CD14-positive monocyte (primary cell): ENCODE data around the gene GPR156. TPM values are rescaled to one million over a fixed set of nuclear protein-coding genes. Genes with fewer than 3 reads are reported as not detected.

Experiments used
- DNase-seq, 3 donors: peaks; one replicate each; pipeline ENCODE4 v3.0.0-alpha.2; 2011 to 2022
- H2AFZ ChIP-seq: 2 replicates; pipeline ENCODE4 v1.6.0; 2012; ENCODE audit warnings: mild to moderate bottlenecking, low read depth, low read length, inconsistent platforms; ENCODE audit not compliant: insufficient read depth, poor library complexity, severe bottlenecking
- H3K27ac ChIP-seq, 2 donors: 1 replicate in 1 of 2; 2 replicates in 1 of 2; pipeline ENCODE4 v1.5.1; 2012 to 2013; ENCODE audit warnings: low read length in 2 of 2, control low read depth in 1 of 2, inconsistent platforms in 1 of 2, low read depth in 1 of 2, mild to moderate bottlenecking in 1 of 2
- H3K27me3 ChIP-seq, 2 donors: one replicate each; pipeline versions ENCODE4 v1.6.0 to v1.6.1; 2011 to 2013; ENCODE audit warnings: low read length in 2 of 2; ENCODE audit not compliant: control insufficient read depth in 2 of 2, insufficient read depth in 2 of 2
- H3K36me3 ChIP-seq, 2 donors: replicated peaks in 1 of 2; 1 replicate in 1 of 2; 2 replicates in 1 of 2; pipeline versions ENCODE4 v1.5.1 to v1.6.1; 2012 to 2013; ENCODE audit warnings: low read length in 2 of 2, control low read depth in 1 of 2, inconsistent platforms in 1 of 2, mild to moderate bottlenecking in 1 of 2; ENCODE audit not compliant: insufficient read depth in 2 of 2, control insufficient read depth in 1 of 2
- H3K4me1 ChIP-seq, 2 donors: 1 replicate in 1 of 2; 2 replicates in 1 of 2; pipeline versions ENCODE4 v1.5.1 to v1.6.1; 2012 to 2013; ENCODE audit warnings: low read length in 2 of 2, control low read depth in 1 of 2, inconsistent platforms in 1 of 2, mild to moderate bottlenecking in 1 of 2, moderate library complexity in 1 of 2; ENCODE audit not compliant: insufficient read depth in 2 of 2, control insufficient read depth in 1 of 2
- H3K4me2 ChIP-seq: replicated peaks from 2 replicates; pipeline ENCODE3; 2012; ENCODE audit warnings: low read length, moderate library complexity, mild to moderate bottlenecking; ENCODE audit not compliant: poor library complexity, severe bottlenecking; ENCODE audit errors: extremely low read depth
- H3K4me3 ChIP-seq, 3 experiments: fragments of 200-600 bp in 1 of 3; sonication (generic) in 1 of 3; replicated peaks in 1 of 3; 1 replicate in 2 of 3; 2 replicates in 1 of 3; pipeline ENCODE4 v1.5.1; 2011 to 2013; ENCODE audit warnings: low read length in 3 of 3, mild to moderate bottlenecking in 3 of 3, control low read depth in 2 of 3, low read depth in 2 of 3, inconsistent platforms in 1 of 3, moderate library complexity in 1 of 3
- H3K79me2 ChIP-seq: 2 replicates; pipeline ENCODE4 v1.6.0; 2012; ENCODE audit warnings: mild to moderate bottlenecking, control low read depth, inconsistent platforms, low read length, moderate library complexity; ENCODE audit not compliant: insufficient read depth
- H3K9ac ChIP-seq: 2 replicates; pipeline ENCODE4 v1.6.0; 2017; ENCODE audit warnings: low read length, mild to moderate bottlenecking; ENCODE audit not compliant: insufficient read depth, poor library complexity, severe bottlenecking
- H3K9me3 ChIP-seq, 2 donors: replicated peaks in 1 of 2; 1 replicate in 1 of 2; 2 replicates in 1 of 2; pipeline versions ENCODE4 v1.5.1 to v1.6.1; 2012 to 2013; ENCODE audit warnings: low read length in 2 of 2, control low read depth in 1 of 2; ENCODE audit not compliant: control insufficient read depth in 1 of 2, insufficient read depth in 1 of 2
- H4K20me1 ChIP-seq: 2 replicates; pipeline ENCODE4 v1.6.0; 2012; ENCODE audit warnings: mild to moderate bottlenecking, low read length, control low read depth, moderate library complexity; ENCODE audit not compliant: insufficient read depth
- H3K27ac Mint-ChIP-seq, 7 donors: one replicate each; pipeline ENCODE4 v1.8.0; 2020; ENCODE audit warnings: mild to moderate bottlenecking in 7 of 7, mixed read lengths in 7 of 7, moderate library complexity in 6 of 7, inconsistent platforms in 2 of 7
- H3K27me3 Mint-ChIP-seq, 3 donors: one replicate each; pipeline ENCODE4 v1.8.0; 2021 to 2022; ENCODE audit warnings: low read depth in 3 of 3, mild to moderate bottlenecking in 3 of 3, mixed read lengths in 3 of 3, moderate library complexity in 3 of 3, inconsistent platforms in 1 of 3
- H3K36me3 Mint-ChIP-seq, 2 donors: one replicate each; pipeline ENCODE4 v1.8.0; 2020; ENCODE audit warnings: mixed read lengths in 2 of 2, inconsistent platforms in 1 of 2, mild to moderate bottlenecking in 1 of 2
- H3K4me1 Mint-ChIP-seq: one replicate; pipeline ENCODE4 v1.8.0; 2020; ENCODE audit warnings: mild to moderate bottlenecking, mixed read lengths
- H3K4me3 Mint-ChIP-seq, 2 donors: one replicate each; pipeline ENCODE4 v1.8.0; 2020; ENCODE audit warnings: mild to moderate bottlenecking in 2 of 2, mixed read lengths in 2 of 2, moderate library complexity in 1 of 2
- H3K9me3 Mint-ChIP-seq, 7 donors: one replicate each; pipeline ENCODE4 v1.8.0; 2020 to 2022; ENCODE audit warnings: mixed read lengths in 7 of 7, mild to moderate bottlenecking in 6 of 7, moderate library complexity in 6 of 7, inconsistent platforms in 2 of 7
- WGBS: methylation state at CpG from one replicate; pipeline ENCODE4 v1.1.5; 2013; ENCODE audit warnings: missing lambda C conversion rate; ENCODE audit not compliant: insufficient coverage; 5-methylcytosine and 5-hydroxymethylcytosine counted together
- intact Hi-C, 2 donors: fragments of 100-400 bp; cut with micrococcal nuclease; formaldehyde crosslinking; loops; one replicate each; pipeline versions ENCODE4 v1.15.0 to v1.15.1; 2023
- polyA plus RNA-seq, 3 donors: library from polyadenylated mRNA; depleted of rRNA in 1 of 3; unstranded in 2 of 3; stranded (reverse) in 1 of 3; fragments of 300-500 nt in 2 of 3; fragments of >200 nt in 1 of 3; fragmentation: Illumina TruSeq in 2 of 3; gene quantifications; 1 replicate in 2 of 3; 2 replicates in 1 of 3; pipeline ENCODE4 v1.2.3, GENCODE V29; 2012 to 2021
- TF ChIP-seq, protein P1 (sequence below): fragments of 200-600 bp; IDR thresholded peaks from one replicate; pipeline ENCODE4 v1.8.0; 2022; ENCODE audit warnings: antibody characterized with exemption, mild to moderate bottlenecking

GPR156 gene
- polyA plus RNA-seq, 3 donors, result not detected

DNA sequence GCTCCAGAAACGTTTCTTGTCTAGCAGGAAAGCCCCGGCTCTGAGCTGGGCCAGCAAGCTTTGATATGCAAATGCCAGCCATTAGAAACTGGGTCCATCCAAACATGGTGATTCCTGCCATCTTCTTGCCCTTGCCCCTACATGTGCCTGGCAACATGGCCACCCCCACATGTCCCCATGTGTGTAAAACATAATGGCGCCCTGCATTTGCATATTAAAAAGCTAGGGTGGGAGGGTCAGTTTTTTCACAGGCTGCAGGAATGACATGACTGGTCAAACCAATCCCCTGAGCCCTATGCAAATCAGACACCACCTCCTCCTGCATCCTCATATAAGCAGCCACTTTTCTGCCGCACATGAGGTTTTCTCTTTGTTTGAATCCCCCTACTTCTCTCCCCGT is 21.2 kb downstream of the GPR156 start:
- H4K20me1 ChIP-seq, result no peaks in the 10 kb centered on the region
- no peaks in the 10 kb centered on the region for H3K36me3 Mint-ChIP-seq
- intact Hi-C loops, result no loop called here
- no peak overlapping the region for H3K4me3 Mint-ChIP-seq
- DNase-seq, result no peak
- WGBS, result 77% methylated on average over 4 of the region's 5 CpGs
- H3K4me1 Mint-ChIP-seq, result no peaks in the 10 kb centered on the region
- H3K79me2 ChIP-seq, result no peaks in the 10 kb centered on the region
- H2AFZ ChIP-seq, result no peak overlapping the region
- H3K36me3 ChIP-seq, result no peaks in the 10 kb centered on the region
- H3K4me3 ChIP-seq, result no peak overlapping the region
- peaks cover 0 to 11% (median 0%) of the 10 kb centered on the region in 7 donors for H3K9me3 Mint-ChIP-seq
- TF ChIP-seq, protein P1, sequence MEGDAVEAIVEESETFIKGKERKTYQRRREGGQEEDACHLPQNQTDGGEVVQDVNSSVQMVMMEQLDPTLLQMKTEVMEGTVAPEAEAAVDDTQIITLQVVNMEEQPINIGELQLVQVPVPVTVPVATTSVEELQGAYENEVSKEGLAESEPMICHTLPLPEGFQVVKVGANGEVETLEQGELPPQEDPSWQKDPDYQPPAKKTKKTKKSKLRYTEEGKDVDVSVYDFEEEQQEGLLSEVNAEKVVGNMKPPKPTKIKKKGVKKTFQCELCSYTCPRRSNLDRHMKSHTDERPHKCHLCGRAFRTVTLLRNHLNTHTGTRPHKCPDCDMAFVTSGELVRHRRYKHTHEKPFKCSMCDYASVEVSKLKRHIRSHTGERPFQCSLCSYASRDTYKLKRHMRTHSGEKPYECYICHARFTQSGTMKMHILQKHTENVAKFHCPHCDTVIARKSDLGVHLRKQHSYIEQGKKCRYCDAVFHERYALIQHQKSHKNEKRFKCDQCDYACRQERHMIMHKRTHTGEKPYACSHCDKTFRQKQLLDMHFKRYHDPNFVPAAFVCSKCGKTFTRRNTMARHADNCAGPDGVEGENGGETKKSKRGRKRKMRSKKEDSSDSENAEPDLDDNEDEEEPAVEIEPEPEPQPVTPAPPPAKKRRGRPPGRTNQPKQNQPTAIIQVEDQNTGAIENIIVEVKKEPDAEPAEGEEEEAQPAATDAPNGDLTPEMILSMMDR, result no peak
- H3K9ac ChIP-seq, result no peak overlapping the region
- no peak overlapping the region for H3K27ac ChIP-seq
- no peak overlapping the region for H3K4me2 ChIP-seq
- H3K27ac Mint-ChIP-seq, result no peak overlapping the region
- H3K27me3 ChIP-seq, result peaks cover 0 to 2% of the 10 kb centered on the region in 2 donors
- no peaks in the 10 kb centered on the region for H3K4me1 ChIP-seq
- H3K27me3 Mint-ChIP-seq, result peaks cover 3 to 12% (median 4%) of the 10 kb centered on the region in 3 donors
- H3K9me3 ChIP-seq, result no peaks in the 10 kb centered on the region

DNA sequence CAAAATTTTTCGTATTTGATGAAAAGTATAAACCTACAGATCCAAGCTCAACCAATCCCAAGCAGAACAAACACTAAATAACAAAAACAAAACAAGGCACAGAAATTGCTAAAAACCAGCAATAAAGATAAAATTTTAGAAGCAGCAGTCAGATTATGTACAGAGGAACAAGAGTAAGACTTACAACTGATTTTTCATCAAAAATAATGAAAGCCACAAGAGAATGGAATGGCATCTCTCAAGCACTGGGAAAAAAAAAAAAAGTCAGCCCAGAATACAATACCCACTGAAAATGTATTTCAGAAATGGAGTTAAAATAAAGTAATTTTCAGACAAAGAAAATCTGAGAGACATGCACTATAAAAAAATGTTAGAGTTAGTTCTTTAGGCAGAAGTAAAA is 27.0 kb downstream of the GPR156 start:
- WGBS, result no CpG with 5 or more reads among the region's 1 CpG
- TF ChIP-seq, protein P1, result no peak

More for the DNA sequence above, 27.0 kb downstream of the GPR156 start:
- Histone ChIP-seq H3K4me2 (no peak overlapping the region), H3K36me3 (no peaks in the 10 kb centered on the region), H3K4me3 (no peak overlapping the region), H3K9me3 (peaks cover 0 to 14% of the 10 kb centered on the region in 2 donors), H4K20me1 (no peaks in the 10 kb centered on the region), H3K27me3 (no peaks in the 10 kb centered on the region), H3K4me1 (no peaks in the 10 kb centered on the region), H3K9ac (no peak overlapping the region), H2AFZ (no peak overlapping the region), H3K79me2 (no peaks in the 10 kb centered on the region), H3K27ac (no peak overlapping the region)
- Mint-ChIP-seq H3K9me3 (peaks cover 13 to 30% (median 24%) of the 10 kb centered on the region in 7 donors), H3K27me3 (peaks cover 0 to 3% (median 2%) of the 10 kb centered on the region in 3 donors), H3K4me1 (no peaks in the 10 kb centered on the region), H3K27ac (no peak overlapping the region), H3K36me3 (no peaks in the 10 kb centered on the region), H3K4me3 (no peak overlapping the region)
- intact Hi-C loops, result no loop called here
- no peak for DNase-seq
